Lower leg skin (tissue), 3 donors: ENCODE measurements around the gene AMFR.

Experiments used
- POLR2A ChIP-seq, 2 donors: fragments of 450-650 bp; IDR thresholded peaks; one replicate each; pipeline ENCODE4 v1.6.1; 2016 to 2017; ENCODE audit warnings: antibody characterized with exemption in 2 of 2, mild to moderate bottlenecking in 1 of 2, moderate library complexity in 1 of 2
- TF ChIP-seq, protein P1 (sequence below), 3 donors: fragments of 450-650 bp; IDR thresholded peaks; one replicate each; pipeline ENCODE4 v1.5.1; 2016; ENCODE audit warnings: antibody characterized with exemption in 3 of 3, mild to moderate bottlenecking in 3 of 3, moderate library complexity in 2 of 3

DNA sequence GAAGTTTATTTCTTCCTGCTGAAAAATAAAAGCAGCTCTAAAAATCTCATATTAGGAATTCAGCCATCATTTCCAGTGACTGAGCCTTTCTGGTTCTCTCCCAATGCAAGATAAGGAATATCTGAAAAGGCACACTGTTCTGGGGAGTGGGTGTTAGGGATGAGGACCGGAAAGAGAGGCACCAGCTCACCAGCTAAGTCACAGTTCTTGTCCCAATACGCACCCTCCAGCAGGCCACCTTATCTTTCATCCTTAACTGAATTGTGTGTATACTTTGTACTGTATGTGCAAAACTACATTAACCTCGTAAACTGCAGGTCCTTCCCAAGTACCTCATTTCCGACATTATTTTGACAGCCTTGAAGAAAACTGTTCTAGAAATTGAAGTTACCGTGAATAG is 11.0 kb downstream of the AMFR start:
- no peak for TF ChIP-seq POLR2A (IDR thresholded peaks at IDR 0.05)
- TF ChIP-seq, protein P1, sequence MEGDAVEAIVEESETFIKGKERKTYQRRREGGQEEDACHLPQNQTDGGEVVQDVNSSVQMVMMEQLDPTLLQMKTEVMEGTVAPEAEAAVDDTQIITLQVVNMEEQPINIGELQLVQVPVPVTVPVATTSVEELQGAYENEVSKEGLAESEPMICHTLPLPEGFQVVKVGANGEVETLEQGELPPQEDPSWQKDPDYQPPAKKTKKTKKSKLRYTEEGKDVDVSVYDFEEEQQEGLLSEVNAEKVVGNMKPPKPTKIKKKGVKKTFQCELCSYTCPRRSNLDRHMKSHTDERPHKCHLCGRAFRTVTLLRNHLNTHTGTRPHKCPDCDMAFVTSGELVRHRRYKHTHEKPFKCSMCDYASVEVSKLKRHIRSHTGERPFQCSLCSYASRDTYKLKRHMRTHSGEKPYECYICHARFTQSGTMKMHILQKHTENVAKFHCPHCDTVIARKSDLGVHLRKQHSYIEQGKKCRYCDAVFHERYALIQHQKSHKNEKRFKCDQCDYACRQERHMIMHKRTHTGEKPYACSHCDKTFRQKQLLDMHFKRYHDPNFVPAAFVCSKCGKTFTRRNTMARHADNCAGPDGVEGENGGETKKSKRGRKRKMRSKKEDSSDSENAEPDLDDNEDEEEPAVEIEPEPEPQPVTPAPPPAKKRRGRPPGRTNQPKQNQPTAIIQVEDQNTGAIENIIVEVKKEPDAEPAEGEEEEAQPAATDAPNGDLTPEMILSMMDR (IDR thresholded peaks at IDR 0.05): no peak
